Measurements from ENCODE around the gene KRTAP4-8. TPM values are rescaled to one million over a fixed set of nuclear protein-coding genes. Genes with fewer than 3 reads are reported as not detected.

The KRTAP4-8 gene
- total RNA-seq, 1 experiment from 2014 or later, result not detected

GRCh38 chr17:41133880-41134735 lies 36.2 kb upstream of the KRTAP4-8 start:
- DNase-seq, result no peak

GRCh38 chr17:41131979-41132378 lies 34.0 kb upstream of the KRTAP4-8 start:
- TF ChIP-seq, protein P1, sequence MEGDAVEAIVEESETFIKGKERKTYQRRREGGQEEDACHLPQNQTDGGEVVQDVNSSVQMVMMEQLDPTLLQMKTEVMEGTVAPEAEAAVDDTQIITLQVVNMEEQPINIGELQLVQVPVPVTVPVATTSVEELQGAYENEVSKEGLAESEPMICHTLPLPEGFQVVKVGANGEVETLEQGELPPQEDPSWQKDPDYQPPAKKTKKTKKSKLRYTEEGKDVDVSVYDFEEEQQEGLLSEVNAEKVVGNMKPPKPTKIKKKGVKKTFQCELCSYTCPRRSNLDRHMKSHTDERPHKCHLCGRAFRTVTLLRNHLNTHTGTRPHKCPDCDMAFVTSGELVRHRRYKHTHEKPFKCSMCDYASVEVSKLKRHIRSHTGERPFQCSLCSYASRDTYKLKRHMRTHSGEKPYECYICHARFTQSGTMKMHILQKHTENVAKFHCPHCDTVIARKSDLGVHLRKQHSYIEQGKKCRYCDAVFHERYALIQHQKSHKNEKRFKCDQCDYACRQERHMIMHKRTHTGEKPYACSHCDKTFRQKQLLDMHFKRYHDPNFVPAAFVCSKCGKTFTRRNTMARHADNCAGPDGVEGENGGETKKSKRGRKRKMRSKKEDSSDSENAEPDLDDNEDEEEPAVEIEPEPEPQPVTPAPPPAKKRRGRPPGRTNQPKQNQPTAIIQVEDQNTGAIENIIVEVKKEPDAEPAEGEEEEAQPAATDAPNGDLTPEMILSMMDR (IDR thresholded peaks at IDR 0.05; ENCODE audit: insufficient read depth in 1 of 2, low read depth in 1 of 2, low read length in 1 of 2, severe bottlenecking in 1 of 2, unreplicated experiment in 1 of 2), result no peak
- Mint-ChIP-seq H3K9me3 (ENCODE audit: unreplicated experiment) (peaks cover 24% of the 10 kb centered on the region), H3K27ac (ENCODE audit: unreplicated experiment) (no peak overlapping the region), H3K27me3 (ENCODE audit: insufficient read depth, unreplicated experiment) (no peaks in the 10 kb centered on the region), H3K4me1 (ENCODE audit: low read depth, unreplicated experiment) (no peaks in the 10 kb centered on the region), H3K4me3 (ENCODE audit: unreplicated experiment) (no peak overlapping the region), H3K36me3 (ENCODE audit: insufficient read depth, unreplicated experiment) (no peaks in the 10 kb centered on the region)
- intact Hi-C loops (cut with micrococcal nuclease; ENCODE audit: unreplicated experiment), result no loop called here
- DNase-seq, result no peak
- Histone ChIP-seq H3K36me3 (ENCODE audit: control insufficient read depth, insufficient read depth, low read length) (no peaks in the 10 kb centered on the region), H3K27me3 (replicated peaks; ENCODE audit: control insufficient read depth, insufficient read depth, low read length) (no peaks in the 10 kb centered on the region), H3K4me3 (ENCODE audit: low read depth, low read length) (no peak overlapping the region), H3K4me1 (no peaks in the 10 kb centered on the region), H3K9me3 (no peaks in the 10 kb centered on the region)
- POLR2A ChIA-PET, result no interaction called here
- no TSS peak for BruUV-seq (replicated peaks)
- CTCF ChIA-PET, result no interaction called here

More at GRCh38 chr17:41133880-41134735, 36.2 kb upstream of the KRTAP4-8 start:
- Mint-ChIP-seq H3K36me3 (ENCODE audit: insufficient read depth, unreplicated experiment) (no peaks in the 10 kb centered on the region), H3K9me3 (ENCODE audit: unreplicated experiment) (peaks cover 46% of the 10 kb centered on the region), H3K27ac (ENCODE audit: unreplicated experiment) (no peak overlapping the region), H3K4me1 (ENCODE audit: low read depth, unreplicated experiment) (no peaks in the 10 kb centered on the region), H3K27me3 (ENCODE audit: insufficient read depth, unreplicated experiment) (no peaks in the 10 kb centered on the region), H3K4me3 (ENCODE audit: unreplicated experiment) (no peak overlapping the region)
- H3K9me3 ChIP-seq, result no peaks in the 10 kb centered on the region
- H3K4me3 ChIP-seq (ENCODE audit: low read depth, low read length), result no peak overlapping the region
- POLR2A ChIA-PET, result no interaction called here
- no peaks in the 10 kb centered on the region for H3K27me3 ChIP-seq (replicated peaks; ENCODE audit: control insufficient read depth, insufficient read depth, low read length)
- TF ChIP-seq, protein P1 (IDR thresholded peaks at IDR 0.05; ENCODE audit: insufficient read depth in 1 of 2, low read depth in 1 of 2, low read length in 1 of 2, severe bottlenecking in 1 of 2, unreplicated experiment in 1 of 2), result no peak
- H3K36me3 ChIP-seq (ENCODE audit: control insufficient read depth, insufficient read depth, low read length), result no peaks in the 10 kb centered on the region
- no TSS peak for BruUV-seq (replicated peaks)
- CTCF ChIA-PET, result interaction anchor here (0.6 kb wide), 1 partner anchor 1313 kb away, joined by 3 read pairs; no protein-coding TSS in a partner anchor
- no peaks in the 10 kb centered on the region for H3K4me1 ChIP-seq
- intact Hi-C loops (cut with micrococcal nuclease; ENCODE audit: unreplicated experiment), result no loop called here

DNA sequence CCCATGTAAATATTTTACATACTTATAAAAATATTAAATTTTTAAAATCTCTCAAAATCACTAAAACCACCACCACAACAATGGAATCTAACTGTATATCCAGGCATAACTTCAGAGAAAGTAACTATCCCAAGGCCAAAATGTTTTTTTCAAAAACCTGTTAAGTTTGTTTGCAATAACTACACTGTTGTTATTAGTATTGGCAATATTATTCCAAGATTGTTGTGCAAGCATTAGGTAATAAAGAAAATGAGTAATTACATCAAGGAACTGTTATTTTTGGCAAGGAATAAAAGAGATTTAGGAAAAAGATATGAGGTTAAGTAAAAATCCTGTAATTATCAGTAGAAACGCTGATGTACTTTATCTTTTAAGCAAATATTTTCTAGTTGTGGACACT lies 29.4 kb upstream of the KRTAP4-8 start:
- H3K9me3 ChIP-seq, result no peaks in the 10 kb centered on the region
- H3K4me1 ChIP-seq, result no peaks in the 10 kb centered on the region
- H3K4me3 Mint-ChIP-seq (ENCODE audit: unreplicated experiment), result no peak overlapping the region
- peaks cover 12% of the 10 kb centered on the region for H3K9me3 Mint-ChIP-seq (ENCODE audit: unreplicated experiment)
- H3K36me3 Mint-ChIP-seq (ENCODE audit: insufficient read depth, unreplicated experiment), result no peaks in the 10 kb centered on the region
- no peaks in the 10 kb centered on the region for H3K27me3 Mint-ChIP-seq (ENCODE audit: insufficient read depth, unreplicated experiment)
- no TSS peak for BruUV-seq (replicated peaks)
- TF ChIP-seq, protein P1 (IDR thresholded peaks at IDR 0.05; ENCODE audit: insufficient read depth in 1 of 2, low read depth in 1 of 2, low read length in 1 of 2, severe bottlenecking in 1 of 2, unreplicated experiment in 1 of 2), result no peak
- DNase-seq, result no peak
- CTCF ChIA-PET, result no interaction called here
- POLR2A ChIA-PET, result no interaction called here
- intact Hi-C loops (cut with micrococcal nuclease; ENCODE audit: unreplicated experiment), result no loop called here
- no peak overlapping the region for H3K4me3 ChIP-seq (ENCODE audit: low read depth, low read length)
- no peaks in the 10 kb centered on the region for H3K27me3 ChIP-seq (replicated peaks; ENCODE audit: control insufficient read depth, insufficient read depth, low read length)
- H3K4me1 Mint-ChIP-seq (ENCODE audit: low read depth, unreplicated experiment), result no peaks in the 10 kb centered on the region
- no peaks in the 10 kb centered on the region for H3K36me3 ChIP-seq (ENCODE audit: control insufficient read depth, insufficient read depth, low read length)
- H3K27ac Mint-ChIP-seq (ENCODE audit: unreplicated experiment), result no peak overlapping the region
